ENCODE data around the gene IMPACT.

DNA sequence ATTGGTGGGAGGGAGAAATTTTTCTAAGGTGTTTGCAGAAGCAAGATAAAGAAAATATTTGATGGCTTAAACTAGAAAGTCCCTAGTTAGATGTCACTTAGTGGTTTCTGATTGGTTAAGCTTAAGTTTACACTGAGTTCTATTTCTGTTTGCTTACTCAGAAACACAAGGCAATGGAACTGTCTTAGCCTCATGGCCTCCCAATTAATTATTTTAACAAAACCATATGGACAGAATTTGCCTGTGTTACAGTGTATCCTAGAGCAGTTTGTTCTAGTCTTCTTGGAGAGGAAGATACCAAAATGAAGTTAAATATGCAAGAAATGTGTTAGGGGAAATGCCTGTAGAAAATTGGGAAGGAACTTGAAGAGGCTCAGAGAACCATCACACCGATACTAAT lies 4.6 kb upstream of the IMPACT start:
- TF ChIP-seq POLR2A (IDR thresholded peaks at IDR 0.05): no peak
- TF ChIP-seq, protein P1, sequence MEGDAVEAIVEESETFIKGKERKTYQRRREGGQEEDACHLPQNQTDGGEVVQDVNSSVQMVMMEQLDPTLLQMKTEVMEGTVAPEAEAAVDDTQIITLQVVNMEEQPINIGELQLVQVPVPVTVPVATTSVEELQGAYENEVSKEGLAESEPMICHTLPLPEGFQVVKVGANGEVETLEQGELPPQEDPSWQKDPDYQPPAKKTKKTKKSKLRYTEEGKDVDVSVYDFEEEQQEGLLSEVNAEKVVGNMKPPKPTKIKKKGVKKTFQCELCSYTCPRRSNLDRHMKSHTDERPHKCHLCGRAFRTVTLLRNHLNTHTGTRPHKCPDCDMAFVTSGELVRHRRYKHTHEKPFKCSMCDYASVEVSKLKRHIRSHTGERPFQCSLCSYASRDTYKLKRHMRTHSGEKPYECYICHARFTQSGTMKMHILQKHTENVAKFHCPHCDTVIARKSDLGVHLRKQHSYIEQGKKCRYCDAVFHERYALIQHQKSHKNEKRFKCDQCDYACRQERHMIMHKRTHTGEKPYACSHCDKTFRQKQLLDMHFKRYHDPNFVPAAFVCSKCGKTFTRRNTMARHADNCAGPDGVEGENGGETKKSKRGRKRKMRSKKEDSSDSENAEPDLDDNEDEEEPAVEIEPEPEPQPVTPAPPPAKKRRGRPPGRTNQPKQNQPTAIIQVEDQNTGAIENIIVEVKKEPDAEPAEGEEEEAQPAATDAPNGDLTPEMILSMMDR (IDR thresholded peaks at IDR 0.05): no peak
